ENCODE results near the gene SLC25A6. TPM values are rescaled to one million over a fixed set of nuclear protein-coding genes. Genes with fewer than 3 reads are reported as not detected.
A peak's percentile ranks its signal among the peaks of the same experiment; 100 is the strongest.
"Not testable (repeated sequence)": the region's sequence is repeated elsewhere in the genome, so short reads cannot be mapped to it uniquely, and the experiment has no call there.

SLC25A6 gene
- total RNA-seq, 2 donors from 2014 or later = 204 to 218 TPM

DNA sequence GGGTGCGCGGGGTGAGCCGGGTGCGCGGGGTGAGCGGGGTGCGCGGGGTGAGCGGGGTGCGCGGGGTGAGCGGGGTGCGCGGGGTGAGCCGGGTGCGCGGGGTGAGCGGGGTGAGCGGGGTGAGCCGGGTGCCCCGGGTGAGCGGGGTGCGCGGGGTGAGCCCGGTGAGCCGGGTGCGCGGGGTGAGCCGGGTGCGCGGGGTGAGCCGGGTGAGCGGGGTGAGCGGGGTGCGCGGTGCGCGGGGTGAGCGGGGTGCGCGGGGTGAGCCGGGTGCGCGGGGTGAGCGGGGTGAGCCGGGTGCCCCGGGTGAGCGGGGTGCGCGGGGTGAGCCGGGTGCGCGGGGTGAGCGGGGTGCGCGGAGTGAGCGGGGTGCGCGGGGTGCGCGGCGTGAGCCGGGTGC, 25.6 kb downstream of the SLC25A6 start:
- intact Hi-C loops (cut with DNase I) = not testable (repeated sequence)
- DNase-seq (ENCODE audit: low spot score) = peak; percentile 8

- no peak for DNase-seq (ENCODE audit: low spot score)
- intact Hi-C loops (cut with DNase I) = no loop called here
Observed at GRCh38 chrX:1361910-1362309, 30.0 kb downstream of the SLC25A6 start.

DNA sequence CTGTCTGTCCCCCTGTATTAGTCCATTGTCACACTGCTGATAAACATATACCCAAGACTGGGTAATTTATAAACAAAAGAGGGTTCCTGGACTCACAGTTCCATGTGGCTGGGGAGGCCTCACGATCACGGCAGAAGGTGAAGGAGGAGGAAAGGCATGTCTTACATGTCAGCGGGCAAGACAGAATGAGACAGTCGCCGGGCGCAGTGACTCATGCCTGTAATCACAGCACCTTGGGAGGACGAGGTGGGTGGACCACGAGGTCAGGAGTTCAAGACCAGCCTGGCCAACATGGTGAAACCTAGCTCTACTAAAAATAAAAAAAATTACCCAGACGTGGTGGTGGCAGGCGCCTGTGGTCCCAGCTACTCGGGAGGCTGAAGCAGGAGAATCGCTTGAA, 30.6 kb downstream of the SLC25A6 start:
- peak; percentile 73 for DNase-seq (ENCODE audit: low spot score)
- intact Hi-C loops (cut with DNase I) = no loop called here

GRCh38 chrX:1360171-1360570, 31.7 kb downstream of the SLC25A6 start:
- intact Hi-C loops (cut with DNase I) = no loop called here
- no peak for DNase-seq (ENCODE audit: low spot score)

GRCh38 chrX:1359477-1359873, 32.4 kb downstream of the SLC25A6 start:
- no peak for DNase-seq (ENCODE audit: low spot score)
- intact Hi-C loops (cut with DNase I) = no loop called here

- peak; percentile 16 for DNase-seq (ENCODE audit: low spot score)
- intact Hi-C loops (cut with DNase I) = no loop called here
Observed at GRCh38 chrX:1358793-1359476, 33.0 kb downstream of the SLC25A6 start.

GRCh38 chrX:1357993-1358392, 33.9 kb downstream of the SLC25A6 start:
- DNase-seq (ENCODE audit: low spot score) = peak; percentile 29
- intact Hi-C loops (cut with DNase I) = no loop called here

- peak; percentile 53 for DNase-seq (ENCODE audit: low spot score)
- intact Hi-C loops (cut with DNase I) = no loop called here
Observed at GRCh38 chrX:1355131-1356046, 36.5 kb downstream of the SLC25A6 start.

DNA sequence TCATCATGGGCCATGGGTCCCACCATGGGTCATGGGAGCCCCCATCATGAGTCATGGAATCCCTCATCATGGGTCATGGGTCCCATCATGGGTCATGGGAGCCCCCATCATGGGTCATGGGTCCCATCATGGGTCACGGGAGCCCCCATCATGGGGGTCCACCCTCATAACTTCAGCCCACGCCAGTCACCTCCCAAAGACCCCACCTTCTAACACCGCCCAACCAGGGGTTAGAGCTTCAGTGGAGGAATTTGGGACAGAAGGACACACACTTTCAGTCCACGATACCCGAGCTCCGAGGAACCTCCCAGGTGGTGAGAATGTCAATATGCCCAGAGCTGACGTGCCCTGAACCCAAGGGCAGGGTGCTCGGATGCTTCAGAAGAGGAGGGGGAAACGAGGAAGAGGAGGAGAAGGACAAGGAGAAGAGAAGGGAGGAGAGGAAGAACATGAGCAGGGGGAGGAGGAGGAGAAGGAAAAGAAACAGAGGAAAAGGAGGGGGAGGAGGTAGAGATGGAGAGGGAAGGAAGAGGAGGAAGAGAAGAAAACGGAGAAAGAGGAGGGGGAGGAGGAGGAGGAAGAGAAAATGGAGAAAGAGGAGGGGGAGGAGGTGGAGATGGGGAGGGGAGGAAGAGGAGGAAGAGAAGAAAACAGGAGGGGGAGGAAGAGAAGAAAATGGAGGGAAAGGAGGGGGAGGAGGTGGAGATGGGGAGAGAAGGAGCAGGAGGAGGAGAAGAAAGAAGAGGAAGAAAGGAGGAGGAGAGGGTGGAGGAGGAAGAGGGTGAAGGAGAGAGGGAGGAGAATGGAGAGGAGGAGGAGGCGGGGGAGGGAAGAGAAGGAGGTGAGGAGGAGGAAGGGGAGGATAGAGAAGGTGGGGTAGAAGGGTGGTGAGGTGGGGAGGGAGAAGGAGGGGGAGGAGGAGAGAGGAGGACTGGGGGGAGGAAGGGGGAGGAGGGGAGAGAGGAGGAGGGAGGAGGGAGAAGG, 37.6 kb downstream of the SLC25A6 start:
- DNase-seq (ENCODE audit: low spot score) = peak; percentile 40
- intact Hi-C loops (cut with DNase I) = no loop called here

GRCh38 chrX:1351981-1352714, 39.8 kb downstream of the SLC25A6 start:
- intact Hi-C loops (cut with DNase I) = no loop called here
- DNase-seq (ENCODE audit: low spot score) = peak; percentile 56

GRCh38 chrX:1349606-1350005, 42.3 kb downstream of the SLC25A6 start:
- DNase-seq (ENCODE audit: low spot score) = peak; percentile 57
- intact Hi-C loops (cut with DNase I) = not testable (repeated sequence)

GRCh38 chrX:1341545-1342184, 50.2 kb downstream of the SLC25A6 start:
- intact Hi-C loops (cut with DNase I) = no loop called here
- DNase-seq (ENCODE audit: low spot score) = peak; percentile 70

DNA sequence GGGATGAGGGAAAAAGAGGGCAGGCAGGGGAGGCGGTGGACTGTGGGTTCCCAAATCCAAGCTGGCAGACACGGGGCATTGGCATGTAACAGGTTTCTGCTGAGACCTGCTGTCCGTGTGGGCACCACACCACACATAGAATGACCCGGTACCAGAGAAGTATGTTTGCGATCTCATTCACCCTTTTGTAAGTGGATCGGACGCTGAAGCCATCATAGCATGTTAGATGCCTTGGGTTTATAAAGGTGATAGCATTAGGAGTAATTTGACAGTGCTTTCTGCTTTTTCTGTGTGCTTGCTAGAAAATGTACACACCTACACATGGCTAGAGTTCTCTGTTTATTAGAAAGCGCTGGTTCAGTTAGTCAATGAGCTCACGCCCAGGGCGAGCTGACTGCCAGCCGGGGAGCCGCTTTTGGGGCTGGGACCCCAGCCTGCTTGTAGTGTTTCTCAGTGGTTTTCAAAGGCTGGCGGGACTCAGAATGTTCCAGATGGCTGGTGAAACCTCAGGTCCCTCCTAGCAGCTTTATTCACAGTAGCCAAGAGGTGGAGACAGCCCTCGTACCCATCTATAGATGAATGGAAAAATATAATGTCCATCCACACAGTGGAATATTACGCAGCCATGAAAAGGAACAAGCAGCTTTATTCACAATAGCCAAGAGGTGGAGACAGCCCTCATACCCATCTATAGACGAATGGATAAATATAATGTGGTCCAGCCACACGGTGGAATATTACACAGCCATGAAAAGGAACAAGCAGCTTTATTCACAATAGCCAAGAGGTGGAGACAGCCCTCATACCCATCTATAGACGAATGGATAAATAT, 54.7 kb downstream of the SLC25A6 start:
- intact Hi-C loops (cut with DNase I) = no loop called here

GRCh38 chrX:1336331-1336943, 55.5 kb downstream of the SLC25A6 start, which contains the start of gene IL3RA:
IL3RA (plus strand) TSS chrX:1336785; CDS start chrX:1341766, 4,981 bp downstream.
- intact Hi-C loops (cut with DNase I) = no loop called here
- peak; percentile 81 for DNase-seq (ENCODE audit: low spot score)

More for the DNA sequence above, 54.7 kb downstream of the SLC25A6 start:
- DNase-seq (ENCODE audit: low spot score) = peak; percentile 79

Data from posterior vena cava (tissue), 2 donors.